GM12873 (cell line): ENCODE measurements around the gene UBXN2A.

ENCODE experiments used
- TF ChIP-seq, protein P1 (sequence below): IDR thresholded peaks from 2 replicates; pipeline ENCODE4 v1.5.1; 2012; ENCODE audit warnings: low read depth, mild to moderate bottlenecking, moderate library complexity, low read length, control low read depth; ENCODE audit not compliant: insufficient read depth; ENCODE audit errors: missing control alignments

UBXN2A gene

DNA sequence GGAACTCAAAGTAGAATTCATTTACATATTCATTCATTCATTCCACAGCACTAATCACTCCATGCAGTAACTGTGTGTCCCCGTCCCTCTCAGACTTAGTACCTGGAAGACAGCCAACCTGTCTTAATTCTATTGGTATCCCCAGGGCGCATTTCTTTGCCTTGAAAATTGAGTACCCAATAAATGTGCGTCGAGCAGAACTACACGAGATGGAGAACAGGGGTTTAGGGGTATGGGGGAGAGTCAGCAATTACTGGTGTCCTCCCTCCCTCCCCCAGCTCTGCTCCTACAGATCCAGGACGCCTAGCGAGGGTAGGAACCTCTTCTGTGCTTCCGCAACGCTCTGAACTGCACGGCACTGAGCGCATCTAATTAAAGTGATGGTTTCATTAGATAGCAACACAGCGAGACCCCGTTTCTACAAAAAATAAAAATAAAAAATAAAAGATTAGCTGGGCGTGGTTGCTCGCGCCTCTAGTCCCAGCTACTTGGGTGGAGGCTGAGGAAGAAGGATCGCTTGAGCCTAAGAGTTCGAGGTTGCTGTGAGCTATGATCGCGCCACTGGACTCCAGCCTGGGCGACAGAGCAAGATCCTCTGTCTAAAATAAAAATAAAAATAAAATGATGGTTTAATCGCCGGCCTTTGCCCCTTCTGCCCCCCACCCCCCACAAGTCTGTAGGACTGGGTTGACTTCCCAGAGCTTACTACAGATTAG is 108.7 kb downstream of the UBXN2A start:
- TF ChIP-seq, protein P1, sequence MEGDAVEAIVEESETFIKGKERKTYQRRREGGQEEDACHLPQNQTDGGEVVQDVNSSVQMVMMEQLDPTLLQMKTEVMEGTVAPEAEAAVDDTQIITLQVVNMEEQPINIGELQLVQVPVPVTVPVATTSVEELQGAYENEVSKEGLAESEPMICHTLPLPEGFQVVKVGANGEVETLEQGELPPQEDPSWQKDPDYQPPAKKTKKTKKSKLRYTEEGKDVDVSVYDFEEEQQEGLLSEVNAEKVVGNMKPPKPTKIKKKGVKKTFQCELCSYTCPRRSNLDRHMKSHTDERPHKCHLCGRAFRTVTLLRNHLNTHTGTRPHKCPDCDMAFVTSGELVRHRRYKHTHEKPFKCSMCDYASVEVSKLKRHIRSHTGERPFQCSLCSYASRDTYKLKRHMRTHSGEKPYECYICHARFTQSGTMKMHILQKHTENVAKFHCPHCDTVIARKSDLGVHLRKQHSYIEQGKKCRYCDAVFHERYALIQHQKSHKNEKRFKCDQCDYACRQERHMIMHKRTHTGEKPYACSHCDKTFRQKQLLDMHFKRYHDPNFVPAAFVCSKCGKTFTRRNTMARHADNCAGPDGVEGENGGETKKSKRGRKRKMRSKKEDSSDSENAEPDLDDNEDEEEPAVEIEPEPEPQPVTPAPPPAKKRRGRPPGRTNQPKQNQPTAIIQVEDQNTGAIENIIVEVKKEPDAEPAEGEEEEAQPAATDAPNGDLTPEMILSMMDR: no peak

DNA sequence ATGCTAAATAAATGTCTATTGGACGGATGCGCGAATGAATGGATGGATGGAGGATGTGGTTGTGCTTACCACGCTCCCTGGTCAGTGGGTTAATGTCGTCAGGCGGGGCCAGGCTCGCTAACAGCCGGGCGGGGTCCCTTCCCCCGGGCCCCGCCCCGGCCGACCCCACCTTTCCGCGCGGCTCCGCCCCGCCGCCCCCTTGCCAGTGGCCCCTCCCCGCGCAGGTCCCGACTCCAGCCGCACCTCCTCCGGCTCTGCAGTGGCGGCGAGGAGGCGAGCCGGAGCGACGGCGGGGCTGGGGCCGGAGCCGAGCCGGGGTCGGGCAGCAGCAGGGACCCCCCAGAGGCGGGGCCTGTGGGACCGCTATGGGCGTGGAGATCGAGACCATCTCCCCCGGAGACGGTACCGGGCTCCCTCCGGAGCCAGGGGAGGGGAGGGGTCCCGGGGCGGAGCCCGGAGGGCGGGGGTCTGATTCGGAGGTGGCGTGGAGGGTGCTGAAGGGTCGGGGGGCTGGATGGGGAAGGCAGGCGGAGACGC is 109.3 kb downstream of the UBXN2A start, which contains the start of gene FKBP1B:
Gene FKBP1B (plus strand): TSS at position 257 of the 537 bp plus-strand sequence. CDS start 109 bp downstream, at position 366.
- TF ChIP-seq, protein P1: no peak

GRCh38 chr2:24050041-24050979 is 110.0 kb downstream of the UBXN2A start:
- TF ChIP-seq, protein P1: no peak

DNA sequence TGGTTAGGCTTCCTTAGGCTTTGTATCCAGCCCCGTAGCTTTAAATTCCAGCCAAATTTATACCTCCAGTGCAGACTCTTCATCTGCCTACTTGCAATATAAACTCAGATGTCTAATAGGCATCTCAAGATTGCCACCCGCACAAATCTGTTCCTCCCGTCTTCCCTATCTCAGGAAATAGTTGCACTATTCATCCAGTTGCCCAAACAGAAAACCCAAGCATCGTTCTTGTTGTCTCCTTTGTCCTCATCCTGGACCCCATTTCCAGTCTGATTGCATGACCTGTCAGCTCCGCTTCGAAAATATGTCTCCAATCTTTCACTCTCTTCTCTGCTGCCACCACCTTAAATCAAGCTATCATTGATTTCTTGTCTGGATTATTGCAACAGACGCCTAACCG is 111.6 kb downstream of the UBXN2A start:
- TF ChIP-seq, protein P1: no peak

- TF ChIP-seq, protein P1: no peak
Measured at GRCh38 chr2:24052951-24053350, 112.7 kb downstream of the UBXN2A start.
